HG02571 (cell line): ENCODE measurements around the gene TNNI3K.
"Not testable (repeated sequence)": the region's sequence is repeated elsewhere in the genome, so short reads cannot be mapped to it uniquely, and the experiment has no call there.

Source experiments
- ATAC-seq: cut with Tn5 transposase; IDR thresholded peaks from one replicate; pipeline ENCODE4 v1.9.1; 2021; ENCODE audit warnings: mild to moderate bottlenecking, moderate library complexity; ENCODE audit not compliant: unreplicated experiment

The TNNI3K gene, protein sequence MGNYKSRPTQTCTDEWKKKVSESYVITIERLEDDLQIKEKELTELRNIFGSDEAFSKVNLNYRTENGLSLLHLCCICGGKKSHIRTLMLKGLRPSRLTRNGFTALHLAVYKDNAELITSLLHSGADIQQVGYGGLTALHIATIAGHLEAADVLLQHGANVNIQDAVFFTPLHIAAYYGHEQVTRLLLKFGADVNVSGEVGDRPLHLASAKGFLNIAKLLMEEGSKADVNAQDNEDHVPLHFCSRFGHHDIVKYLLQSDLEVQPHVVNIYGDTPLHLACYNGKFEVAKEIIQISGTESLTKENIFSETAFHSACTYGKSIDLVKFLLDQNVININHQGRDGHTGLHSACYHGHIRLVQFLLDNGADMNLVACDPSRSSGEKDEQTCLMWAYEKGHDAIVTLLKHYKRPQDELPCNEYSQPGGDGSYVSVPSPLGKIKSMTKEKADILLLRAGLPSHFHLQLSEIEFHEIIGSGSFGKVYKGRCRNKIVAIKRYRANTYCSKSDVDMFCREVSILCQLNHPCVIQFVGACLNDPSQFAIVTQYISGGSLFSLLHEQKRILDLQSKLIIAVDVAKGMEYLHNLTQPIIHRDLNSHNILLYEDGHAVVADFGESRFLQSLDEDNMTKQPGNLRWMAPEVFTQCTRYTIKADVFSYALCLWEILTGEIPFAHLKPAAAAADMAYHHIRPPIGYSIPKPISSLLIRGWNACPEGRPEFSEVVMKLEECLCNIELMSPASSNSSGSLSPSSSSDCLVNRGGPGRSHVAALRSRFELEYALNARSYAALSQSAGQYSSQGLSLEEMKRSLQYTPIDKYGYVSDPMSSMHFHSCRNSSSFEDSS

DNA sequence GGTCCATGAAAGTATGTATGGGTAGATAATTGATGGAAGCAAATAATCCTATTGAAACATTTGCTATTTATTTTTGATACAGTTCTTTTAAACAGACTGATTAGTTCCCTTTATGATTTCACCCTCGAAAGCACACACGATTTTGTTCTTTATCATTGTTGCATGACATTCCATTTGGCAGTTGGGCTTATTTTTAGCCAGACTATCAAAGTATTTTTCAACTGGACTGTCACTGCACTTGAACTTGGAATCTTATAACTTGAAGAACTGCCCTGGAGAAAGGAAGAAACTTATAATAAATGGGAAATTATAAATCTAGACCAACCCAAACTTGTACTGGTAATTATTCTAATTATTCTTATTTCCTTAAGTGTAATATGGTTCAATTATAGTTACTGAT is at the start of gene TNNI3K:
TNNI3K (plus strand) TSS at position 235 of the 400 bp plus-strand sequence; CDS start at position 300, 65 bp downstream.
- no peak for ATAC-seq

DNA sequence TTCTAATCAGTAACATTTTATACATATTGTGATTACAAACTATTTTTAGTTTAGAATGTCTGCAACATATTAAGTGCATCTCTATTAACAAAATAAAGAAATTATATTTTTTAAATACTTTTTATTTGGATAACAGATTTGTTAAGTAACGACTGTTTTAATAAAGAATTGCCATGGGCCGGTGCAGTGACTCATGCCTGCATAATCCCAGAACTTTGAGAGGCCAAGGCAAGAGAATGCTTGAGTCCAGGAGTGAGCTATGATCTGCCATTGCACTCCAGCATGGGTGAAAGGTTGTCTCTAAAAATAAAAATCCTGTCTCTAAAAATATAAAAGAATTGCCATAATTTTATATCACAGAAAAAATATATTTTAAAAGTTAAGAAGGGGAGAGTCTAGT is 41.3 kb upstream of the TNNI3K start:
- no peak for ATAC-seq

DNA sequence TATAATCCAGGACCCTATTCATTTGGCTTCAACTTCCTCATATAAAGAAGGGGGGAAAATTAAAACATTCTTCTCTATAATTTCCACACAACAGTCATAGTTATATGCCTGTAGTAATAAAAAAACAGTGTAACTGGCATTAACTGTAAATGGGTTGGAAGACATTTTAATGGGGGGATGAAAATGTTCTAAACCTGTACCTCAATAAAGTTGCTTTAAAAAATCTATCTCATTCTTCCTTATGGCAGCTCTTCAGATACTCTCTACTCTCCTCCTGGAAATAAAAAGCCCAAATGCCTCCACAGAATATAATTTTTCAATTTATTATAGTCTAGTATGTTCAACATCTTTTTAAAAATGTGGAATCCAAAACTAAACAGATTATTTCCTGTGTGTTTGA is 39.8 kb upstream of the TNNI3K start:
- no peak for ATAC-seq

DNA sequence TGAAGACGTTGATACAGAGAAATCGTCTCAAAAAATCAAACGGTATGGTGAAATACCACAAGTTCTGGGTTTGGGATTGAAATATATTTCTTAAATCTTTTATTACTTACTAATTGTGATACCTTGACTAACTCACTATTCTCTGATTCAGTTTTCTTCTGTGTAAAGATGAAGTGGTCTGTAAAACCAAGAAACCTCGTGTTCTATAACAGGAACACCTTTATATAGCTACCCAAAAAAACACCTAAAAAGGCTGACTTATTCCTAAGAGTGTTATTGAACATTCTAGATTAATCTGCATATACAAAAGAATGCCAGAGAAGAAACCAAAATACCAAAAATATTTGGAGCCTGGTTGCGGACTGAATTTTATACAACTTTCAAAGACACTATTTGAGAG is 37.9 kb upstream of the TNNI3K start:
- ATAC-seq, result no peak

DNA sequence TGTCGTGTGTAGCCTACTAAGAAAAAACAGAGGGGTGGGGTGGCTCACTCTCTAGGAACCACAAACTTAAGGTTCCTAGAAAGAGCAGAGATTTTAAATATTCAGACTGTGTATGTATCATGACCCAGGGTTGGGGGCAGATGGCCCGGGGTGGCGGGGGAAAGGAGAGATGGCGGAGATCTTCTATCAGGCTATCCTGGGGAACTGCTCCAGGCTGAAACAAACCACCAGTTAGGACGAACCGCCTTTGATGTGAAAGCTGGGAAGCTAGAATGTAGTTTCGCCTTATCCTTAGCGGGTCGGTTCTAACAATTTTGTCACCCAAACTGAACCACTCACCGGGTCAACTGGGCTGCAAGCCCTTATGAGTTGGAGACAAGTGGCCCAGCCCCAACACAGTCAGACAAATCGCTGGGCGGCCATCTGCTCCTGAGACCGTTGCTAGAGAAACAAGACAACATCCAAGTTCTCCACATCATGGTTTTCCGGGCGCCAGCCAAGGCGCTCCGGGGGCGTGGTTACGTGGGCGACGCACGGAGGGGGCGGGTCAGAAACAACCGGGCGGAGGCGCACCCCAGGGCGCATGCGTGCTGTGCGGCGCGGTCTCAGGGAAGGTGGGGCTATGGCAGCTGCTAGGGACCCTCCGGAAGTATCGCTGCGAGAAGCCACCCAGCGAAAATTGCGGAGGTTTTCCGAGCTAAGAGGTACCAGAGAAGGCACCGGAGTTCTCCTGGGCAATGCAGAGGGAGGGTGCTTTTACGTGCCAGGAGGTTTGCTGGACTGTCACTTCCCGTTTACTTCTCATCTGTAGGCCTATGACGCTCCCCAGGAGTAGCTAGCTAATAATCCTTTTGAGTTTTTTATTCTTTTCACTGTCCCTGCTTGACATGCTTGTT is 37.3 kb upstream of the TNNI3K start, which contains the start of the genes FPGT and LRRIQ3:
FPGT (plus strand) TSS at position 586 of the 896 bp plus-strand sequence; CDS start at position 623, 37 bp downstream.
LRRIQ3 (minus strand) TSS at position 520 of the 896 bp plus-strand sequence. CDS start 14,492 bp downstream, outside the sequence.
- ATAC-seq, result peak; percentile 96

DNA sequence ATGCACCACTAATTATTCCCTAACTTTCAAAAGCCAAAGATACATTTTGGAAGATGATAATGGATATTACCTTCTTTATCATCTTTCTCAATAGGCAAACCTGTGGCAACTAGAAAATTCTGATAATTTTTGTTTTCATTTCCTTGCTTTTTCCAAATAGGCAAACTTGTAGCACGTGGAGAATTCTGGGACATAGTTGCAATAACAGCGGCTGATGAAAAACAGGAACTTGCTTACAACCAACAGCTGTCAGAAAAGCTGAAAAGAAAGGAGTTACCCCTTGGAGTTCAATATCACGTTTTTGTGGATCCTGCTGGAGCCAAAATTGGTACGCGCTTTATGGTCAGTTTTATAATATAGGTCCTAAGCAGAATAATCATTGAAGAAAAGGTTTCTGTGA is 35.7 kb upstream of the TNNI3K start:
- ATAC-seq, result no peak

DNA sequence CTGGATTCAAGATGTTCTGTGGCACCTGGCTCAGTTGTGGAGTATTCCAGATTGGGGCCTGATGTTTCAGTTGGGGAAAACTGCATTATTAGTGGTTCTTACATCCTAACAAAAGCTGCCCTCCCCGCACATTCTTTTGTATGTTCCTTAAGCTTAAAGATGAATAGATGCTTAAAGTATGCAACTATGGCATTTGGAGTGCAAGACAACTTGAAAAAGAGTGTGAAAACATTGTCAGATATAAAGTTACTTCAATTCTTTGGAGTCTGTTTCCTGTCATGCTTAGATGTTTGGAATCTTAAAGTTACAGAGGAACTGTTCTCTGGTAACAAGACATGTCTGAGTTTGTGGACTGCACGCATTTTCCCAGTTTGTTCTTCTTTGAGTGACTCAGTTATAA is 29.9 kb upstream of the TNNI3K start:
- no peak for ATAC-seq

DNA sequence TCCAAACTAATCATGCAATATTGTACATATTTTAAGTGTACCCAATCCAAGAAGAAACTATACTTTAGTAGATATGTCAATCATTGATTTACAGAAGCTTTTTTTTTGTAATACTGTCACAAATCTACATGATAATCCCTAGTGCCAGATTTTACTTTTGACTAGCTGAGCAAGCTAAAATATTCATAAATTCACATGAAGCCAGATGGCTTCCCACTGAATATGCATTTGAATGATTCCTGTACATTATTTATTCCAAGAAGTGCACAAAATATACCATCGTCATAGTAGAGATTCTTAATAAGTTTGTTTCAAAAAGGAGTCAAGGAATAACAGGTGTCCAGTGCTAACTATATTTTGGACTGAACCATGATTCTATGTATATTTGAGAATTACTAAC is 20.0 kb upstream of the TNNI3K start:
- no peak for ATAC-seq

DNA sequence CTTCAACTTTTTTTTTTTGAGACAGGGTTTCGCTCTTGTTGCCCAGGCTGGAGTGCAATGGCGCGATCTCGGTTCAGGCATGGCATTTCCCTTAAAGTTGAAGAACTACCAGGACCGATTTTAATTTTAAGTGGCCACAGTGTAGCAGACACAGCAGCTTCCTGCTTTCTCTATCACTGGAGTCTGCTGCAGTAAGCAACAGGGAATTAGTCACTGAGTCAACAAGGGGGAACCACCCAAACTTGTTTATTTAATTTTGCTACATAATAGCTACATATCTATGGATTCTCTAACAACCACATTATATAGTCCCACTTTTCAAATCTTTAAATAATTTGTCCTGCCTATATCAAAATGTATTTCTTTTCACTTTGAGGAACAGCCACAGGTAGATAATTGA is 12.5 kb upstream of the TNNI3K start:
- ATAC-seq, result no peak

DNA sequence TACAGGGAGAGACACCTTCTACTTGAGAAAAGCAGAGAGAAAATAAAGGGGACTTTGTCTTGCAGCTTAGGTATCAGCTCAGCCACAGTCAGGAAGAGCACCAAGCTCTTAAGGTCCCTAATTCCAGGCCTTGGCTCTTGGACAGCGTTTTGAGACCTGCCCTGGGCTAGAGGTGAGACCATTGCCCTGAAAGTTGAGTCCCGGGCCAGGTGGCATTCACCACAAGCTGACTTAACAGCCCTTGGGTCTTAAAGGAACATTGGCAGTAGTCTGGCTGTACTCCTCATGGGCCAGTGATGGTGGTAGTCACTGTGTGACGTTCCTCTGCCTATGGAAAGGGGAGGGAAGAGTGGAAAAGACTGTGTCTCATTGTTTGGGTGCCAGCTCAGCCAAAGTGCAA is 11.7 kb upstream of the TNNI3K start:
- ATAC-seq, result no peak

DNA sequence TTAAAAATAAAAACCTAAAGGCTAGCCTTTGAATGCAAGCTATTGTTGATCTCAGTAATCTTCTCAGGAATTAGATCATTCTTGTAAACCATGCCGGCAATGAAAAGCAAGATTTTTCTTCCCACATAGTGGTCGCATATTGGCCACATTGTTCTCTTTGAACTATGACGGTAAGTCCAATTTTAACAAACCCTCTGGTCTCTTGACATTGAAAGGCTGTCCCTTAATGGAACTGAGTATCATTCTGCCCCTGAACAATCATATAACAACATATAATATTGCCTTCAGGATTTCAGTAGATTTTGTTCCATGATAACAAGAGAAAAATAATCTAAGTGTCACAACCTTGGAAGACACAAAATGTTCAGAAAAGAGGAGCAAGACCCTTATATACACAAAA is 1.3 kb downstream of the TNNI3K start:
- no peak for ATAC-seq

DNA sequence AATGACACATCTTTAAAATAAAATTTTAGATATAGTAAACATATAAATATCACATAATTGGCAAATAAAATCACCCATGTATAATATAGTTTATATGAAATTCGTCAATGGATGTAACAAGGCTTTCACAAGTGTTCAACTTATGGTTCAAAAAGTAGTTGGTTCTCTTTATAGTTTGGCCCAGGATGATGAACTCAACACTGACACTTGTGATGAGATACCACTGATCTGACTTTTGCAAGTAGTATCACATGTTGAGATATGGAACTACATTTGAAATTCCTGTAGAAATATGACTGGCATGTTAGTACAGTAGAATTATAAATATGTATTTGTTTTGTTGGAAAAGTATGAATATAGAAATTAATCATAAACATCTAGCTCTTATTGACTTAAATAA is 1.8 kb downstream of the TNNI3K start:
- ATAC-seq, result no peak

DNA sequence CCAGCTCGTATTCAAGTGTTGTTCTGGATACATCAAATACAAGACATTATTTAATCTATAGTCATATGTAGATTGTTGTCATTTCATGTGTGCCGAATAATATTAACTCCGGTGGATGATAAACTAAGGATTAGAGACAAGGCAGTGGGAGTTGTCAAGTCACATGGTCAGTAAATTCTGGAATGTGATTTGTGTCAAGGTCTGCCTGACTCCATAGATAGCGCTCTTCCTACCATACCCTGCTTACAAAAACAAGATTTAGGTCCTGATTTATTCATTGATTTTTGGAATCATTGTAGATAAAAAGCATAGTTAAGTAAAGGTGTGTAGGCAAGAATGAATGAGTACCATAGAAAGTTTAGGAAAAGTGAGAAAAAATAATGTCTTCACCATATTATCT is 2.6 kb downstream of the TNNI3K start:
- no peak for ATAC-seq

DNA sequence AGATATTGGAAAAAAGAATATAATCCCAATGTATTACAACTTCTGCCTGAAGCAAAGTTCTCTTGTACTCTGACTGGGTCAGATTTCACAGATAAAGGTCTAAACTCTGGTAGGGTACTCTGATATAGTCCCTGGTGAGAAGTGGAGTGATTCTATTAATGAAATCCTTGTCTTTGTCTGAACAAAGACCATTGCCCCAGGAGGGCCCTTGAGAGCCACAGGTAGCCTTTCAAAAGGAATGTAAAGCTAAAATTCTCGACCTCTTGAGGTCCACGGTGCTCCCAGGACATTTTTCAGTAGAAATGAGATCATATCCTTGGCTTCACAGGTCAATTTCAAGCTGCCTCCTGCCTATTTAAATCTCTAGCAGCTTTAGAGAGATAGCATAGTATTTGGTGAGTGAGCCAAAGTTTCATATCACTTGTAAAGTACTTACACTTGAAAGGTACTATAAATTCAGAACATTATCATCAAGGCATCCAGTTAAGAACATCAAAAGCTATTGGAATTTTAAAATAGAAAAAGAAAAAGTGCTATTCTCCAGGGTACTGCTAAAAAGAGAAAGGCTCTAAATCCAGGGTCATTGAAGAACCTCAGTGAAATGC is 10.1 kb downstream of the TNNI3K start:
- ATAC-seq, result no peak

DNA sequence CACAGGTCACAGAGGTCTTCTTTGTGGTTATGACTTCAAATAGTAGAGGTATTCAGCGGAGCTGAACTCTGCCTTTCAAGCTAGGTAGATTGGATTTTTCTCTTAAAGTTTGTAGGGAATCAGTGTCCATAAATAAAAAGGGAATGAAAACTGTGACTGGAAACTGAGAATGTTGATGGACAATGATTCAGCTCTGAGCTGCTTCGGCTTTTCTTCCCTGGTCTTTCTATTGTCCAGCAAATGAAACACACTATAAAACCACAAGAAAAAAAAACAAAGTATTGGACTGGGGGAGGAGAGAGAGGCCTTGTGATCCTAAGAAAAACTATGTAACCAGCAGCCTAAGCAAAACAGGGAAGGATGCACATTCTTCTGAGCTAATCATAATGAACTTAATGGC is 11.1 kb downstream of the TNNI3K start:
- no peak for ATAC-seq

DNA sequence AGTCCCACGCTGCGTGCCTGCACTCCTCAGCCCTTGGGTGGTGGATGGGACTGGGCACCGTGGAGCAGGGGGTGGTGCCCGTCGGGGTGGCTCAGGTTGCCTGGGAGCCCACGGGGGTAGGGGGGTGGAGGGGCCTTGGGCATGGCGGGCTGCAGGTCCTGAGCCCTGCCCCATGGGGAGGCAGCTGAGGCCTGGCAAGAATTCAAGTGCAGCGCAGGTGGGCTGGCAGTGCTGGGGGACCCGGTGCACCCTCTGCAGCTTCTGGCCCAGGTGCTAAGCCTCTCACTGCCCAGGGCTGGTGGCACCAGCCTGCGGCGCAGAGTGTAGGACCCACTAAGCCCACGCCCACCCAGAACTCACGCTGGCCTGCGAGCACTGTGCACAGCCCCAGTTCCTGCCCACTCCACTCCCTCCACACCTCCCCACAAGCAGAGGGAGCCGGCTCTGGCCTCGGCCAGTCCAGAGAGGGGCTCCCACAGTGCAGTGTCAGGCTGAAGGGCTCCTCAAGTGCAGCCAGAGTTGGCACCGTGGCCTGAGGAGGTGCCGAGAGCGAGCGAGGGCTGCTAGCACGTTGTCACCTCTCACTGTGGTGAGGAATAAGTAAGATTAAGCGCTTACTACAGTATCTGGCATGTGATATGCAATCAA is 12.8 kb downstream of the TNNI3K start:
- no peak for ATAC-seq

DNA sequence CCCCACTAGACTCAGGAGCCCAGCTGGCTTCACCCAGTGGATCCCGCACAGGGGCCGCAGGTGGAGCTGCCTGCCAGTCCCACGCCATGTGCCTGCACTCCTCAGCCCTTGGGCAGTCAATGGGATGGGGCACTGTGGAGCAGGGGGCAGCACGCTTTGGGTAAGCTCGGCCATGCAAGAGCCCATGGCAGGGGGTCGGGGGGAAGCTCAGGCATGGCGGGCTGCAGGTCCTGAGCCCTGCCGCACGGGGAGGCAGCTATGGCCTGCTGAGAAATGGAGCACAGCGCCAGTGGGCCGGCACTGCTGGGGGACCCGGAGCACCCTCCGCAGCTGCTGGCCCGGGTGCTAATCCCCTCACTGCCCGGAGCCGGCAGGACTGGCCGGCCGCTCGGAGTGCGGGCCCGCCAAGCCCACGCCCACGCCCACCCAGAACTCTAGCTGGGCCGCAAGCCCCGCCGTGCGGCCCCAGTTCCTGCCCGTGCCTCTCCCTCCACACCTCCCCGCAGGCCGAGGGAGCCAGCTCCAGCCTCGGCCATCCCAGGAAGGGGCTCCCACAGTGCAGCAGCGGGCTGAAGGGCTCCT is 18.1 kb downstream of the TNNI3K start:
- ATAC-seq, result not testable (repeated sequence)

DNA sequence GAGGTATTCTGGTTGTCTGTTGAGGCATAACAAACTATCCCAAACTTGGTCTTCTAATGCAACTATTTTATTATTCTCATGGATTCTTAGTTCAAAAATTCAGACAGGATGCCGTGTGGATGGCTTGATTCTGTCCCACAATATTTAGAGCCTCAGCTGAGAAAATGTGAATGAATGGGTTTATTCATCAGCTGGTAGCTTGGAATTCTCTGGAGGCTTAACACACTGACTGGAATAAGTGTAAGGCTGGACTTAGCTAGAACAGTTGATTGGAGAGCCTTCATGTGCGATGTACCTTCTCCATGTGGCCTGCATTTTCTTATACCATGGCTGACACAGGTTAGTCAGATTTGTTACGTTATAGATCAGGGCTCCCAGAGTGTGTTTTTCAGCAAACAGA is 30.8 kb downstream of the TNNI3K start:
- ATAC-seq, result no peak

DNA sequence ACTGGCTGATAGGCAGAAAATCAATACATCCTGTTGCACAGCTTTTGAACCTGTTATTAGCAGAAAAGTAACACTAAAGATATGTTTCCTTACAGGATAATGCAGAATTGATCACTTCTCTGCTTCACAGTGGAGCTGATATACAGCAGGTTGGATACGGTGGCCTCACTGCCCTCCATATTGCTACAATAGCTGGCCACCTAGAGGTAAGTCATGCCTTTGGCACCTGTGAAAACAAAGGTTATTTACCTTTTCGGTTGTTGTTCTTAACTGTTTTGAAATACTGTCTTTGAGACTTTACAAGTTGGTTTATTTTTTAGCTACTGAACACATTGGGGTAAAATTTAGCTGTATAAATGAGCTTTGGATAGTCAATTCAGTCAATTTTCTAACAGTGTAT is 36.3 kb downstream of the TNNI3K start:
- ATAC-seq, result no peak
